CD14-positive monocyte (primary cell): ENCODE measurements around the gene TMX4. TPM values are rescaled to one million over a fixed set of nuclear protein-coding genes. Genes with fewer than 3 reads are reported as not detected.

Experiments used
- DNase-seq, 3 donors: peaks; one replicate each; pipeline ENCODE4 v3.0.0-alpha.2; 2011 to 2022
- H2AFZ ChIP-seq: 2 replicates; pipeline ENCODE4 v1.6.0; 2012; ENCODE audit warnings: mild to moderate bottlenecking, low read depth, low read length, inconsistent platforms; ENCODE audit not compliant: insufficient read depth, poor library complexity, severe bottlenecking
- H3K27ac ChIP-seq, 2 donors: 1 replicate in 1 of 2; 2 replicates in 1 of 2; pipeline ENCODE4 v1.5.1; 2012 to 2013; ENCODE audit warnings: low read length in 2 of 2, control low read depth in 1 of 2, inconsistent platforms in 1 of 2, low read depth in 1 of 2, mild to moderate bottlenecking in 1 of 2
- H3K27me3 ChIP-seq, 2 donors: one replicate each; pipeline versions ENCODE4 v1.6.0 to v1.6.1; 2011 to 2013; ENCODE audit warnings: low read length in 2 of 2; ENCODE audit not compliant: control insufficient read depth in 2 of 2, insufficient read depth in 2 of 2
- H3K36me3 ChIP-seq, 2 donors: replicated peaks in 1 of 2; 1 replicate in 1 of 2; 2 replicates in 1 of 2; pipeline versions ENCODE4 v1.5.1 to v1.6.1; 2012 to 2013; ENCODE audit warnings: low read length in 2 of 2, control low read depth in 1 of 2, inconsistent platforms in 1 of 2, mild to moderate bottlenecking in 1 of 2; ENCODE audit not compliant: insufficient read depth in 2 of 2, control insufficient read depth in 1 of 2
- H3K4me1 ChIP-seq, 2 donors: 1 replicate in 1 of 2; 2 replicates in 1 of 2; pipeline versions ENCODE4 v1.5.1 to v1.6.1; 2012 to 2013; ENCODE audit warnings: low read length in 2 of 2, control low read depth in 1 of 2, inconsistent platforms in 1 of 2, mild to moderate bottlenecking in 1 of 2, moderate library complexity in 1 of 2; ENCODE audit not compliant: insufficient read depth in 2 of 2, control insufficient read depth in 1 of 2
- H3K4me2 ChIP-seq: replicated peaks from 2 replicates; pipeline ENCODE3; 2012; ENCODE audit warnings: low read length, moderate library complexity, mild to moderate bottlenecking; ENCODE audit not compliant: poor library complexity, severe bottlenecking; ENCODE audit errors: extremely low read depth
- H3K4me3 ChIP-seq, 3 experiments: fragments of 200-600 bp in 1 of 3; sonication (generic) in 1 of 3; replicated peaks in 1 of 3; 1 replicate in 2 of 3; 2 replicates in 1 of 3; pipeline ENCODE4 v1.5.1; 2011 to 2013; ENCODE audit warnings: low read length in 3 of 3, mild to moderate bottlenecking in 3 of 3, control low read depth in 2 of 3, low read depth in 2 of 3, inconsistent platforms in 1 of 3, moderate library complexity in 1 of 3
- H3K79me2 ChIP-seq: 2 replicates; pipeline ENCODE4 v1.6.0; 2012; ENCODE audit warnings: mild to moderate bottlenecking, control low read depth, inconsistent platforms, low read length, moderate library complexity; ENCODE audit not compliant: insufficient read depth
- H3K9ac ChIP-seq: 2 replicates; pipeline ENCODE4 v1.6.0; 2017; ENCODE audit warnings: low read length, mild to moderate bottlenecking; ENCODE audit not compliant: insufficient read depth, poor library complexity, severe bottlenecking
- H3K9me3 ChIP-seq, 2 donors: replicated peaks in 1 of 2; 1 replicate in 1 of 2; 2 replicates in 1 of 2; pipeline versions ENCODE4 v1.5.1 to v1.6.1; 2012 to 2013; ENCODE audit warnings: low read length in 2 of 2, control low read depth in 1 of 2; ENCODE audit not compliant: control insufficient read depth in 1 of 2, insufficient read depth in 1 of 2
- H4K20me1 ChIP-seq: 2 replicates; pipeline ENCODE4 v1.6.0; 2012; ENCODE audit warnings: mild to moderate bottlenecking, low read length, control low read depth, moderate library complexity; ENCODE audit not compliant: insufficient read depth
- H3K27ac Mint-ChIP-seq, 7 donors: one replicate each; pipeline ENCODE4 v1.8.0; 2020; ENCODE audit warnings: mild to moderate bottlenecking in 7 of 7, mixed read lengths in 7 of 7, moderate library complexity in 6 of 7, inconsistent platforms in 2 of 7
- H3K27me3 Mint-ChIP-seq, 3 donors: one replicate each; pipeline ENCODE4 v1.8.0; 2021 to 2022; ENCODE audit warnings: low read depth in 3 of 3, mild to moderate bottlenecking in 3 of 3, mixed read lengths in 3 of 3, moderate library complexity in 3 of 3, inconsistent platforms in 1 of 3
- H3K36me3 Mint-ChIP-seq, 2 donors: one replicate each; pipeline ENCODE4 v1.8.0; 2020; ENCODE audit warnings: mixed read lengths in 2 of 2, inconsistent platforms in 1 of 2, mild to moderate bottlenecking in 1 of 2
- H3K4me1 Mint-ChIP-seq: one replicate; pipeline ENCODE4 v1.8.0; 2020; ENCODE audit warnings: mild to moderate bottlenecking, mixed read lengths
- H3K4me3 Mint-ChIP-seq, 2 donors: one replicate each; pipeline ENCODE4 v1.8.0; 2020; ENCODE audit warnings: mild to moderate bottlenecking in 2 of 2, mixed read lengths in 2 of 2, moderate library complexity in 1 of 2
- H3K9me3 Mint-ChIP-seq, 7 donors: one replicate each; pipeline ENCODE4 v1.8.0; 2020 to 2022; ENCODE audit warnings: mixed read lengths in 7 of 7, mild to moderate bottlenecking in 6 of 7, moderate library complexity in 6 of 7, inconsistent platforms in 2 of 7
- WGBS: methylation state at CpG from one replicate; pipeline ENCODE4 v1.1.5; 2013; ENCODE audit warnings: missing lambda C conversion rate; ENCODE audit not compliant: insufficient coverage; 5-methylcytosine and 5-hydroxymethylcytosine counted together
- intact Hi-C, 2 donors: fragments of 100-400 bp; cut with micrococcal nuclease; formaldehyde crosslinking; loops; one replicate each; pipeline versions ENCODE4 v1.15.0 to v1.15.1; 2023
- polyA plus RNA-seq, 3 donors: library from polyadenylated mRNA; depleted of rRNA in 1 of 3; unstranded in 2 of 3; stranded (reverse) in 1 of 3; fragments of 300-500 nt in 2 of 3; fragments of >200 nt in 1 of 3; fragmentation: Illumina TruSeq in 2 of 3; gene quantifications; 1 replicate in 2 of 3; 2 replicates in 1 of 3; pipeline ENCODE4 v1.2.3, GENCODE V29; 2012 to 2021
- TF ChIP-seq, protein P1 (sequence below): fragments of 200-600 bp; IDR thresholded peaks from one replicate; pipeline ENCODE4 v1.8.0; 2022; ENCODE audit warnings: antibody characterized with exemption, mild to moderate bottlenecking

TMX4 gene
- polyA plus RNA-seq, 3 donors: 12.1 to 67.9 (median 55.2) TPM

DNA sequence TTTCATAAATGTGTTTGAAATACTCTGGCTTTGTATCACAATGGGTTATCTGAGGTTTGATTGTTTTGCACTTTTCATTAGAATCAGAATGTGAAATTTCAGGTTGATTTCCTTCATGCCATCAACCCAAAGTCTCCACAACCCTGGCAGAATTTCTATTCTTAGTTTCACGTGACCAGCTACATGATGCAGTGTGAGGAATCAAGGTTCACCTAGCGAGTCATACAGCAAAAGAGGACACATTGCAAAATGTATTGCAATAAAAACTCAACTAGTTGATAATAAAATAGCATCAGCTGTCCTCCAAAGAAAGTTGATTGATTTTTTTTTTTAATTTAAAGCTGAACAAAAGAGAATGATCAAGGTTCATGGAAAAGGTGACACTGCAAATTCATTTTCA lies 81.5 kb downstream of the TMX4 start:
- WGBS: no CpG with 5 or more reads among the region's 2 CpGs
- DNase-seq: no peak
- Histone ChIP-seq H3K4me3 (no peak overlapping the region), H4K20me1 (no peaks in the 10 kb centered on the region), H3K27me3 (no peaks in the 10 kb centered on the region), H3K79me2 (no peaks in the 10 kb centered on the region), H2AFZ (no peak overlapping the region), H3K4me2 (no peak overlapping the region), H3K9me3 (no peaks in the 10 kb centered on the region), H3K4me1 (peaks cover 4 to 5% of the 10 kb centered on the region in 2 donors), H3K36me3 (no peaks in the 10 kb centered on the region), H3K27ac (no peak overlapping the region), H3K9ac (no peak overlapping the region)
- Mint-ChIP-seq H3K36me3 (no peaks in the 10 kb centered on the region), H3K4me1 (peaks cover 11% of the 10 kb centered on the region), H3K4me3 (no peak overlapping the region), H3K9me3 (peaks cover 0 to 8% (median 0%) of the 10 kb centered on the region in 7 donors), H3K27ac (no peak overlapping the region), H3K27me3 (peaks cover 0 to 3% (median 0%) of the 10 kb centered on the region in 3 donors)
- intact Hi-C loops: loop anchor here in 1 of 2 donors (5.0 kb wide), 1 partner anchor 784 kb away; no protein-coding TSS in a partner anchor
- TF ChIP-seq, protein P1, sequence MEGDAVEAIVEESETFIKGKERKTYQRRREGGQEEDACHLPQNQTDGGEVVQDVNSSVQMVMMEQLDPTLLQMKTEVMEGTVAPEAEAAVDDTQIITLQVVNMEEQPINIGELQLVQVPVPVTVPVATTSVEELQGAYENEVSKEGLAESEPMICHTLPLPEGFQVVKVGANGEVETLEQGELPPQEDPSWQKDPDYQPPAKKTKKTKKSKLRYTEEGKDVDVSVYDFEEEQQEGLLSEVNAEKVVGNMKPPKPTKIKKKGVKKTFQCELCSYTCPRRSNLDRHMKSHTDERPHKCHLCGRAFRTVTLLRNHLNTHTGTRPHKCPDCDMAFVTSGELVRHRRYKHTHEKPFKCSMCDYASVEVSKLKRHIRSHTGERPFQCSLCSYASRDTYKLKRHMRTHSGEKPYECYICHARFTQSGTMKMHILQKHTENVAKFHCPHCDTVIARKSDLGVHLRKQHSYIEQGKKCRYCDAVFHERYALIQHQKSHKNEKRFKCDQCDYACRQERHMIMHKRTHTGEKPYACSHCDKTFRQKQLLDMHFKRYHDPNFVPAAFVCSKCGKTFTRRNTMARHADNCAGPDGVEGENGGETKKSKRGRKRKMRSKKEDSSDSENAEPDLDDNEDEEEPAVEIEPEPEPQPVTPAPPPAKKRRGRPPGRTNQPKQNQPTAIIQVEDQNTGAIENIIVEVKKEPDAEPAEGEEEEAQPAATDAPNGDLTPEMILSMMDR: no peak

DNA sequence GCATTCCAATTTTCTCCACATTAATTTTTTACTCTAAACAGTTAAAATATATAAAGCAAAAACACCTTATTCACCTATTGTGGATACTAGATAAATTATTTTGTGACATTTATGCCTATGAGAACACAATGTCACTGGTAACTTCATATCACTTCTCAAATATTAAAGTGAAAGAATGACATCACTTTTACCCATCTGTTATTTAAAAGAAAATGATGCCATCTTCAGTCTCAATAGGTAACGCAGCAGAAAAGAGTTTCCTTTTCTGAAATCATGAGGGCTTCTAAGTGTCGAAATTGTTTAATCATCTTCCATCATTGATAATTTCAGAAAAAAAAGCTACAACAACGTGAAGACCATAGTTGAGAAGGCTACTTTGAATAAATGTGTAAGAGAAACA lies 82.2 kb downstream of the TMX4 start:
- Histone ChIP-seq H3K27ac (no peak overlapping the region), H3K4me3 (no peak overlapping the region), H3K9ac (no peak overlapping the region), H2AFZ (no peak overlapping the region), H3K4me2 (no peak overlapping the region), H3K79me2 (no peaks in the 10 kb centered on the region), H3K4me1 (peaks cover 4 to 5% of the 10 kb centered on the region in 2 donors), H3K27me3 (no peaks in the 10 kb centered on the region), H3K36me3 (no peaks in the 10 kb centered on the region), H4K20me1 (no peaks in the 10 kb centered on the region), H3K9me3 (no peaks in the 10 kb centered on the region)
- no peak for DNase-seq
- no peak overlapping the region for H3K4me3 Mint-ChIP-seq
- intact Hi-C loops: loop anchor here in 1 of 2 donors (5.0 kb wide), 1 partner anchor 785 kb away; no protein-coding TSS in a partner anchor
- WGBS: 83% methylated on average over 1 of the region's 3 CpGs
- H3K27me3 Mint-ChIP-seq: peaks cover 0 to 3% (median 0%) of the 10 kb centered on the region in 3 donors
- peaks cover 11% of the 10 kb centered on the region for H3K4me1 Mint-ChIP-seq
- H3K36me3 Mint-ChIP-seq: no peaks in the 10 kb centered on the region
- TF ChIP-seq, protein P1: no peak
- H3K9me3 Mint-ChIP-seq: peaks cover 0 to 3% (median 0%) of the 10 kb centered on the region in 7 donors
- H3K27ac Mint-ChIP-seq: no peak overlapping the region
